GM19239 (cell line): Measurements from ENCODE around the gene SAG.

Experiments used
- DNase-seq: peaks from one replicate; pipeline ENCODE4 v3.0.0; 2011; ENCODE audit warnings: low spot score; ENCODE audit not compliant: insufficient read length
- FAIRE-seq: peaks from 2 replicates; lab custom pipeline; 2011; peaks lifted over from hg19 to GRCh38; lab: Jason Lieb, UNC

The SAG gene

DNA sequence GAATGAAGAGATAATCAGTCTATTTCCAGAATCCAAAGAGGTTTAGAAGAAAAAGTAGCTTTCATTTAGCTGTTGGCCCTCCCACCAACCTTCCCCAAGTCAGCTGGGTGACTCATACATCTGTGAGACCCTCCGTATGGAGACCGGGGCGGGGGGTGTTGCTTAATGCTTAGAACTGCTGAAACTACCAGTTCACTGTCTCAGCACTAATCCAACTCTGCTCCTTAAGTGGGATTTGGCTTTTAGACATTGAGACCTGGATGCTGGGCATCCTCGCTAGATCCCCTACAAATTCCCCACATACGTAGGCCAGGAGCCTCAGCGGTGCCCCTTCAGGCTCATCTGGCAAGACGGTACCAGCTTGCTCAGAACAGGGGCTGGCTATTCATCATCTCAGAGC is at the start of gene SAG:
Gene SAG (plus strand): TSS at position 252 of the 400 bp plus-strand sequence. CDS start 1,374 bp downstream, outside the sequence.
- DNase-seq (no peak), FAIRE-seq (no peak)

- FAIRE-seq, result no peak
- DNase-seq, result no peak
Measured at GRCh38 chr2:233258211-233258610, 49.4 kb upstream of the SAG start.

DNA sequence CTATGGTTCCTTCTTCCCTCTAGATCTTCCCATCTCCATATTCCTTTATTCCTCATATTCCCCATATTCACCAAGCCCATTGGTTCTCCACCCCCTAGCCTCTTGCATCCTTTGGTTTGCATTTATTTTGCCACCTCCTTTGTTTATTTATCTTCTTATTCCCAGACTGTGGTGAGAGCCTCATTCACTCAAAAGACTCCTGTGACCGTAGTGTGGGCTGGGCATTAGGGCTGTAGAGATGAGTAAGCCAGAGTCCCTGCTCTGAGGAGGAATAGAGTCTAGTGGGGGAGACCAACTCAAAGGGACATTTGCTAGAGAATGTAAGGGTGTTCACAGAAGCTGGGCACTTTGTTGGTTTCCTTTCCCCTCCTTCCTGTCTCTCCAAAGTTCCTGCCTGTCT is 47.9 kb upstream of the SAG start:
- FAIRE-seq (no peak), DNase-seq (no peak)

GRCh38 chr2:233260661-233261060 is 47.0 kb upstream of the SAG start:
- DNase-seq, result no peak
- FAIRE-seq, result no peak

DNA sequence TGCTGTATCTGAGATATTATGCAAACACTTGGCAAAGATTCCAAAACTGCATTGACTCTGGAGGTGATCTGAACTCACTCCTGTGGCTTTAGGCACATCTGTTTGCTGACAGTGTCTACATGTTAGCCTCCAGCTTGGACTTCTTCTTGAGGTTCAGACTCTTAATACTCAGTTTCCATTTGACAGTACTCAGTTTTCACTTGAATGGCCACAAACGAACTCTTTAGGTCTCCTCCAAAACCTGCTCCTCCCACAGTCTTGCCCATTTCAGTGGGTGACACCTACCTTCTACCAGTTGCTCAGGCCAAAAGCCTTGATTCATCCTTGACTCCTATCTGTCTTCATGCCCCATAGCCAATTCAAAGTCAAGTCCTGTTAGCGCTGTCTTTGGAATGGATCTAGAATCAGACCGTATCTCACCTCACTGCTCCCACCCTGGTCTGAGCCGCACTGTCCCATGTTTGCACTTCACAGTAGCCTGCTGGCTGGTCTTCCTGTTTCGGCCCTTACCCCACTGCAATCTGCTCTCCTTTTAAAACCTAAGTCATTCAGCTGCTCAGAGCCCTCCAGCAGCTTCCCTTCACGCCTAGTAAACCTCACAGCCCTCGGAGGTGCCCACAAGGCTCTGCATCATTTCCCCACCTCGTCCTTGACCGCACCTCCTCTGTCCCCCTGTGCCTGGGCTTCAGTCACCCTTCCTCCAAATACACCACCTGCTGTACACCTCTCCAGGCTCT is 45.6 kb upstream of the SAG start:
- FAIRE-seq (peak; percentile 95), DNase-seq (peak; percentile 13)

DNA sequence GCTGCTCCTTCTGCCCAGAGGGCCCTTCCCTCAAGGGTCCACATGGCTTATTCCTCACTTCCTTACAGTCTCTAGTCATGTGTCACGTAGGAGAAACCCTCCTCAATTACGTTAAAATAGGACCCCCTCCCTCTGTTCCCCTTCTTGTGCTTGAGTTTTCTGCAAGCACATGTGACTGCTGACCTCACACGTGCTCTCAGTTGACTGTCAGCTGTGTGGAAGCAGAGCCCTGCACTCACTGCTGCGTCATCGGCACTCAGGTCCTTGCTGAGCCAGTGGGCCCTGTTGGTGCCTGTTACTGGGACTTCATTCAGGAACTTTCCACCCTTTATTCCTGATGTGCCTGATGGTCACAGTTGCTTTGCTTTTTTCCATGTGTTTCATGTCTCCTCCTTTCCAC is 45.1 kb upstream of the SAG start:
- no peak for FAIRE-seq
- DNase-seq, result no peak

- DNase-seq, result no peak
- FAIRE-seq, result no peak
Measured at GRCh38 chr2:233263045-233263570, 44.5 kb upstream of the SAG start.

GRCh38 chr2:233264667-233265066 is 42.9 kb upstream of the SAG start:
- FAIRE-seq (no peak), DNase-seq (no peak)

GRCh38 chr2:233265899-233266431 is 41.7 kb upstream of the SAG start:
- DNase-seq (no peak), FAIRE-seq (no peak)

- DNase-seq, result no peak
- FAIRE-seq, result no peak
Measured at GRCh38 chr2:233266481-233266880, 41.1 kb upstream of the SAG start.

- FAIRE-seq (peak; percentile 93), DNase-seq (peak; percentile 23)
Measured at GRCh38 chr2:233267516-233268245, 39.9 kb upstream of the SAG start.

- FAIRE-seq (no peak), DNase-seq (no peak)
Measured at GRCh38 chr2:233270366-233270765, 37.2 kb upstream of the SAG start.

- no peak for DNase-seq
- FAIRE-seq, result no peak
Measured at GRCh38 chr2:233270951-233271350, 36.7 kb upstream of the SAG start.

GRCh38 chr2:233271693-233272092 is 35.9 kb upstream of the SAG start:
- DNase-seq (no peak), FAIRE-seq (no peak)

DNA sequence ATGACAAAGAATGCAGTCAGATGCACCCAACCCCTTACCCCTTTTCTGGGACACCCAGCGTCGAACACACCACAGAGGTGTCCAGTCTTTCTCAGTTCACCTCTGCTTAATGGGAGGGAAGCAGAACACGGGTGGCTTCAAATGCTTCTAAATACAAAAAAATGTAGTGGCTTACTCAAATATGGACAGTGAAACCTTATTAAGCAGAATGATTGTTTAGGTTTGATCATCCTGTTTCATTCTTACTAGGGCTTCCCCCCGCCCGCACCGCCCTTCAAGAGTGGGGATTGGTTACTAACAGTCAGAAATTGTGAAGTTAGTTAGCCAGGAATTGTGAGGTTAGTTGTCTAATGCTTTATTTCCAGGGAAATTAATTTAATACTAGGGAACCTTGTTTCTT is 34.5 kb upstream of the SAG start:
- no peak for FAIRE-seq

DNA sequence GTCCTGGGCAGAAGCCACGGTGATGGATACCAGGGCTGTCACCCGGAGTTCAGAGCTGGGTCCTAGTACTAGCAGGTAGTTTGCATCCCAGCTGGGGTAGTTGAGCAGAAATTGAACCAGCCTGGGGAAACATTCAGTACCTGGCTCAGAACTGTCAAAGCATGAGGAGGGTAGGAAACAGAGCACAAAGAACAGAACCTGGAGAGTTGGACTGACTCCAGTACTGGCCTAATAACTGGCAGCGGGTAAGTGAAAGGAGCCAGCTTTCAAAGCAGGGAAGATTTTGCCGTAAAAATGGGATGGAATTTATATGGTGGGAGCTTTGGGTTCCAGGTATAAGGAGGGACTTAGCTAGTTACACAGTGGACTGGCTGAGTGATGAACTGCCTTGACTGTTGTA is 32.4 kb upstream of the SAG start:
- DNase-seq (no peak), FAIRE-seq (no peak)

More for the DNA sequence above, 34.5 kb upstream of the SAG start:
- no peak for DNase-seq

- FAIRE-seq, result no peak
- no peak for DNase-seq
Measured at GRCh38 chr2:233278921-233279320, 28.7 kb upstream of the SAG start.

DNA sequence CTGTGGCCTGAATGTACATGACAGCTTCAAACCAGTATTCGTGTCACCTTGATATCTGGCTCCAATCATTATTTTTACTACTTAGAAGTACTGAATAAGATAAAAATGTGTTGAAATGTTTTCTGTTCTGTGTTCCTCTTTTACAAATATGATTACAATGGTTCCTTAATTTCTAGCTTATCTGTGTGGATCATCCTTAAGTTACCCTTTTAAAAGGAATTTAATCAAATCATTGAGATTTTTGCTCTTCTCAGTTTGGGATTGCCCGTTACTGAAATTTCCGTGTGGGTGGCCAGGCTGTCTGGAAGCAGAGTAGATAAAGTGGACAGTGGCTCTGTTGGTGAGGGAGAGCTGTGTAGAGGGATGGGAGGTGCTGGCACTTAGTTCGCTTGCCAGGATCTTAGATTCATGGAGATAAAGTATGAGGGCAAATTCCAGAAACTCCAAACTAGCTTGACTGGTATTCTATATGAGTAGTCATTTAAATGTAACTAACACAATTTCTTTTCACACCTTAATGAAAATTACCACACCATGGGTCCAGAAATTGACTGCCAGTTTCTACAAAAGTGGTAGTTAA is 27.4 kb upstream of the SAG start:
- DNase-seq (no peak), FAIRE-seq (no peak)

GRCh38 chr2:233281553-233281952 is 26.1 kb upstream of the SAG start:
- FAIRE-seq, result no peak

GRCh38 chr2:233281992-233282603 is 25.5 kb upstream of the SAG start:
- DNase-seq (no peak), FAIRE-seq (no peak)

More at GRCh38 chr2:233281553-233281952, 26.1 kb upstream of the SAG start:
- no peak for DNase-seq
